ENCODE data around the gene LRP5. TPM values are rescaled to one million over a fixed set of nuclear protein-coding genes. Genes with fewer than 3 reads are reported as not detected.
"Not testable (repeated sequence)": the region's sequence is repeated elsewhere in the genome, so short reads cannot be mapped to it uniquely, and the experiment has no call there.

LRP5 gene
- total RNA-seq, 1 donor from 2014 or later, result 20.2 TPM

GRCh38 chr11:68298659-68299516 lies 13.5 kb upstream of the LRP5 start:
- Histone ChIP-seq H3K27ac (ENCODE audit: low read depth, low read length) (no peak overlapping the region), H4K20me1 (ENCODE audit: insufficient read depth, low read length) (no peaks in the 10 kb centered on the region), H3K4me3 (ENCODE audit: insufficient read depth, low read depth, low read length) (no peak overlapping the region), H3K27me3 (ENCODE audit: insufficient read depth, low read length) (no peaks in the 10 kb centered on the region), H3K4me2 (ENCODE audit: low read length) (no peak overlapping the region), H3K79me2 (ENCODE audit: insufficient read depth, low read length) (no peaks in the 10 kb centered on the region), H3K36me3 (ENCODE audit: insufficient read depth, low read length) (no peaks in the 10 kb centered on the region), H3K9ac (ENCODE audit: low read length) (no peak overlapping the region), H3K4me1 (ENCODE audit: insufficient read depth, low read length) (no peaks in the 10 kb centered on the region), H3K9me3 (ENCODE audit: insufficient read depth, low read depth, low read length) (no peaks in the 10 kb centered on the region), H2AFZ (ENCODE audit: low read depth, low read length) (no peak overlapping the region)
- H3K27me3 Mint-ChIP-seq (ENCODE audit: low read depth, unreplicated experiment), result peaks cover 18% of the 10 kb centered on the region
- no peak for DNase-seq (ENCODE audit: low read depth)
- H3K9me3 Mint-ChIP-seq (ENCODE audit: unreplicated experiment), result no peaks in the 10 kb centered on the region
- H3K27ac Mint-ChIP-seq (ENCODE audit: unreplicated experiment), result no peak overlapping the region
- no peaks in the 10 kb centered on the region for H3K36me3 Mint-ChIP-seq (ENCODE audit: low read depth, unreplicated experiment)
- H3K4me3 Mint-ChIP-seq (ENCODE audit: unreplicated experiment), result no peak overlapping the region
- no peak for FAIRE-seq
- H3K4me1 Mint-ChIP-seq (ENCODE audit: low read depth, unreplicated experiment), result no peaks in the 10 kb centered on the region
- TF ChIP-seq EZH2 (IDR thresholded peaks at IDR 0.05; ENCODE audit: insufficient read depth, low read length), result no peak
- no peak for TF ChIP-seq CTCF (IDR thresholded peaks at IDR 0.05; ENCODE audit: insufficient read depth, low read depth, low read length)

GRCh38 chr11:68299517-68299879 lies 12.9 kb upstream of the LRP5 start:
- peaks cover 18% of the 10 kb centered on the region for H3K27me3 Mint-ChIP-seq (ENCODE audit: low read depth, unreplicated experiment)
- H3K4me3 ChIP-seq (ENCODE audit: insufficient read depth, low read depth, low read length); H3K27me3 ChIP-seq (ENCODE audit: insufficient read depth, low read length); H3K36me3 ChIP-seq (ENCODE audit: insufficient read depth, low read length); H2AFZ ChIP-seq (ENCODE audit: low read depth, low read length); H3K27ac Mint-ChIP-seq (ENCODE audit: unreplicated experiment); H3K4me1 ChIP-seq (ENCODE audit: insufficient read depth, low read length); H4K20me1 ChIP-seq (ENCODE audit: insufficient read depth, low read length); DNase-seq (ENCODE audit: low read depth); H3K9me3 ChIP-seq (ENCODE audit: insufficient read depth, low read depth, low read length); FAIRE-seq; H3K4me2 ChIP-seq (ENCODE audit: low read length); H3K4me1 Mint-ChIP-seq (ENCODE audit: low read depth, unreplicated experiment); H3K9ac ChIP-seq (ENCODE audit: low read length); H3K9me3 Mint-ChIP-seq (ENCODE audit: unreplicated experiment); H3K4me3 Mint-ChIP-seq (ENCODE audit: unreplicated experiment); H3K27ac ChIP-seq (ENCODE audit: low read depth, low read length); H3K79me2 ChIP-seq (ENCODE audit: insufficient read depth, low read length); H3K36me3 Mint-ChIP-seq (ENCODE audit: low read depth, unreplicated experiment): not testable (repeated sequence)

- no peak for FAIRE-seq
- H3K4me3 Mint-ChIP-seq (ENCODE audit: unreplicated experiment), result no peak overlapping the region
- Histone ChIP-seq H3K27me3 (ENCODE audit: insufficient read depth, low read length) (no peaks in the 10 kb centered on the region), H3K9me3 (ENCODE audit: insufficient read depth, low read depth, low read length) (peaks cover 3% of the 10 kb centered on the region), H3K9ac (ENCODE audit: low read length) (no peak overlapping the region), H3K4me2 (ENCODE audit: low read length) (no peak overlapping the region), H3K36me3 (ENCODE audit: insufficient read depth, low read length) (no peaks in the 10 kb centered on the region), H3K4me1 (ENCODE audit: insufficient read depth, low read length) (no peaks in the 10 kb centered on the region), H2AFZ (ENCODE audit: low read depth, low read length) (no peak overlapping the region), H3K27ac (ENCODE audit: low read depth, low read length) (no peak overlapping the region), H3K4me3 (ENCODE audit: insufficient read depth, low read depth, low read length) (no peak overlapping the region), H4K20me1 (ENCODE audit: insufficient read depth, low read length) (no peaks in the 10 kb centered on the region), H3K79me2 (ENCODE audit: insufficient read depth, low read length) (no peaks in the 10 kb centered on the region)
- TF ChIP-seq CTCF (IDR thresholded peaks at IDR 0.05; ENCODE audit: insufficient read depth, low read depth, low read length) (no peak), EZH2 (IDR thresholded peaks at IDR 0.05; ENCODE audit: insufficient read depth, low read length) (no peak)
- no peak for DNase-seq (ENCODE audit: low read depth)
- no peaks in the 10 kb centered on the region for H3K4me1 Mint-ChIP-seq (ENCODE audit: low read depth, unreplicated experiment)
- H3K27me3 Mint-ChIP-seq (ENCODE audit: low read depth, unreplicated experiment), result peaks cover 18% of the 10 kb centered on the region
- no peak overlapping the region for H3K27ac Mint-ChIP-seq (ENCODE audit: unreplicated experiment)
- peaks cover 2% of the 10 kb centered on the region for H3K9me3 Mint-ChIP-seq (ENCODE audit: unreplicated experiment)
- no peaks in the 10 kb centered on the region for H3K36me3 Mint-ChIP-seq (ENCODE audit: low read depth, unreplicated experiment)
These were observed 12.1 kb upstream of the LRP5 start for GRCh38 chr11:68300076-68300830.

Measured in astrocyte (in vitro differentiated cells and primary cell).